Measurements from ENCODE around the gene CAAP1. TPM values are rescaled to one million over a fixed set of nuclear protein-coding genes. Genes with fewer than 3 reads are reported as not detected.
"Not testable (repeated sequence)": the region's sequence is repeated elsewhere in the genome, so short reads cannot be mapped to it uniquely, and the experiment has no call there.

The CAAP1 gene, protein sequence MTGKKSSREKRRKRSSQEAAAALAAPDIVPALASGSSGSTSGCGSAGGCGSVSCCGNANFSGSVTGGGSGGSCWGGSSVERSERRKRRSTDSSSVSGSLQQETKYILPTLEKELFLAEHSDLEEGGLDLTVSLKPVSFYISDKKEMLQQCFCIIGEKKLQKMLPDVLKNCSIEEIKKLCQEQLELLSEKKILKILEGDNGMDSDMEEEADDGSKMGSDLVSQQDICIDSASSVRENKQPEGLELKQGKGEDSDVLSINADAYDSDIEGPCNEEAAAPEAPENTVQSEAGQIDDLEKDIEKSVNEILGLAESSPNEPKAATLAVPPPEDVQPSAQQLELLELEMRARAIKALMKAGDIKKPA
- total RNA-seq = 19.8 TPM

DNA sequence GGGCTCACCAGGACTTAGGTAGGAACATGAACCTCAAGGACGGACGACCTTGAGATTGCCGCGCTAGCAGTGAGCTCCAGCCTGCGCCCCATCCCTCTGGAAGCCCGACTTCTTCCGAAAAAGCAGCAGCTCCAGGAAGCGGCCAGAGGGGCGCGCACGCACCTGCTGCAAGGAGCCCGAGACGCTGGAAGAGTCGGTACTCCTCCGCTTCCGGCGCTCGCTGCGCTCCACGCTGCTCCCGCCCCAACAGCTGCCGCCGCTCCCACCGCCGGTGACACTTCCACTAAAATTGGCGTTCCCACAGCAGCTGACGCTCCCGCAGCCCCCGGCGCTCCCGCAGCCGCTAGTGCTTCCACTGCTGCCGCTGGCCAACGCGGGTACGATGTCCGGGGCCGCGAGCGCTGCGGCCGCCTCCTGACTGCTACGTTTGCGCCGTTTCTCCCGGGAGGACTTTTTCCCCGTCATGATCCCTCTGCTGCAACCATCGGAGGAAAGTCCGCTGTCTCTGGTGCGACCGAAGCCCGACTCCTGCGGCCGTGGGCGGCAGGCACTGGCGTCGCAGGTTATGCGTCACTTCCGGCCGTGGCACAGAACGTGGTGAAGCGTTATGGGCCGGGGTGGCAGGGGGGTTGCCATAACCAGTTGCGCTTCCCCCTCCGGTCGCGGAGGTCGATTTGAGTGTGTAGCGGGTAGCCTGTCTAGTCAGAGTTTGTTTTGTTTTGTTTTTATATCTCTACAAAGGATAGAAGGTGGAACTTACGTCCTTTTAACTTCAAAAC is at the start of gene CAAP1:
Gene CAAP1, minus strand, starts transcription at position 552 of the 779 bp plus-strand sequence. Its CDS starts 87 bp downstream, at position 465.
- DNase-seq (ENCODE audit: low spot score) = peak; percentile 93

DNA sequence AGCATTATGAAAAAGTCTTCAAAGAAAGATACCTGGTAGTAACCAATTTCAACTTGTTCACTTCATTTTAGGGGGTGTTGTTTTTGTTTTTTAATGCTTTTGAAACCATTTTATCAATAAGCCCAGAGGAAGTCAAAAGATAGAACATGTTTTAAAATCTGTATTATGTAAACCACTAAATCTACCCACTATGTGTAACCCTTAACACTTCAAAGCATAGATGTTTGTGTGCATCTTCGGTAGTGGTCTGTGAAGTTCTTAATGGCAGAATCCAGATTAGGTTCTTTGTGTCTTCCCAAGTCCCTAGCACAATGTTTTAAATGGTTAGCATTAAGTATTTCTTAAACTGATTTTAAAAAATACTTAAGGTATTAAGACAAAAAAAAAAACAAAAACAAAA is 48.2 kb upstream of the CAAP1 start:
- no peak for DNase-seq (ENCODE audit: low spot score)

DNA sequence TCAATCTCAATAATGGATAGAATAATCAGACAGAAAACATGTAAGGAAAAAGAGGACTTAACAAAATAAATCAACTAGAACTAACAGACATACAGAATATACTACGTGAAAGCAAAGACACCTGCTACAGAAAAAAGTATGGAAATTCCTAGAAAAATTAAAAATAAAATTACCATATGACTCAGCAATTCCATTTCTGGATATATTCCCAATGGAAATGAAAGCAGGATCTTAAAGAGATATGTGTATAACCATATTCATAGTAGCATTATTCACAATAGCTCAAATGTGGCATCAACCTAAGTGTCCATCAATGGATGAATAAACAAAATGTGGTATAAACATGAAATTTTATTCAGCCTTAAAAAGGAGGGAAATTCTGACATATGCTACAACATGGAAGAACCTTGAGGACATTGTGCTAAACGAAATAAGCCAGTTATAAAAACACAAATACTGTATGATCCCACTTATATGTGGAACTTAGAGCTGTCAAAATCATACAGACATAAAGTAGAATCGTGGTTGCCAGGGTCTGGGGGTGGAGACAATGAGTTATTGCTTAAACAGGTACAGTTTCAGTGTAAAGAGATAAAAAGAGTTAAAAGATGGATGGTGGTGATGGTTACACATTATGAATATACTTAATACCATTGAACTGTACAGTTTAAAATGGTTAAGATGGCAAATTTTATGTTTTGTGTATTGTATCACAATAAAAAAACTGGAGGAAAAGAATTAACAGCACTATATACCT is 47.5 kb upstream of the CAAP1 start:
- no peak for DNase-seq (ENCODE audit: low spot score)

DNA sequence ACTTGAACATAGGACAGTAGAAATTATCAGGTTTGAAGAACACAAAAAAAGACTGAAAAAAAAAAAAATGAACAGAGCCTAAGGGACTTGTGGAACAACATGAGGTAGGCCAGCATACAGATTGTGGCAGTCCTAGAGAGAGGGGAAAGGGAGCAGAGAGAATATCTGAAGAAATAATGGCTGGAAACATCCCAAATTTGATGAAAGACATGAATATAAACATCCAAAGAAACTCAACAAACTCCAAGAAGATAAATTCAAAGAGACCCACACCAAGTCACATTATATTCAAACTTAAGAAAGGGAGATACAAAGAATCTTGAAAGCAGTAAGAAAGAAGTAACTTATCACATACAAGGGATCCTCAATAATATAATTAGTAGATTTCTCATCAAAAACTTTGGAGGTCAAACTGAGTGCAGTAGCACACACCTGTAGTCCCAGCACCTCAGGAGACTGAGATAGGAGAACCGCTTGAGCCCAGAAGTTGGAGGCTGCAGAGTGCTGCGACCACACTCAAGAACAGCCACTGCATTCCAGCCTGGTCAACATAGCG is 45.3 kb upstream of the CAAP1 start:
- DNase-seq (ENCODE audit: low spot score) = no peak

DNA sequence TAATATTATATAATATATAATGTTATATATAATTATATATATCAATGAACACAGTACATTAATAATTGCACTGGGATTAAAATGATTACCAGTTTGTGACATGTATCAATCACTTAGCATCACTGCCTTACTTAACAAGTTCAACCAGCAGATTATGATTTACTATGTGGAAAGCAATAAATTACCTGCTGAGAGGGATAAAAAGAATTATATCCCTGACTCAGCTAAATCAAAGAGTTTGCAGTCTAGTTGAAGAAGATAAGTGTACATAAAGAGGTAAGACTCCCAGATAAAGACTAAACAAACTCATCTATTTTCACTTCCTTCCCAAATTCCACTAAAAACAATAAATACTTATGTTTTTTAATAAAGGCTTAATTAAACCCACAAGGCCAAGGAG is 43.2 kb upstream of the CAAP1 start:
- DNase-seq (ENCODE audit: low spot score) = no peak

DNA sequence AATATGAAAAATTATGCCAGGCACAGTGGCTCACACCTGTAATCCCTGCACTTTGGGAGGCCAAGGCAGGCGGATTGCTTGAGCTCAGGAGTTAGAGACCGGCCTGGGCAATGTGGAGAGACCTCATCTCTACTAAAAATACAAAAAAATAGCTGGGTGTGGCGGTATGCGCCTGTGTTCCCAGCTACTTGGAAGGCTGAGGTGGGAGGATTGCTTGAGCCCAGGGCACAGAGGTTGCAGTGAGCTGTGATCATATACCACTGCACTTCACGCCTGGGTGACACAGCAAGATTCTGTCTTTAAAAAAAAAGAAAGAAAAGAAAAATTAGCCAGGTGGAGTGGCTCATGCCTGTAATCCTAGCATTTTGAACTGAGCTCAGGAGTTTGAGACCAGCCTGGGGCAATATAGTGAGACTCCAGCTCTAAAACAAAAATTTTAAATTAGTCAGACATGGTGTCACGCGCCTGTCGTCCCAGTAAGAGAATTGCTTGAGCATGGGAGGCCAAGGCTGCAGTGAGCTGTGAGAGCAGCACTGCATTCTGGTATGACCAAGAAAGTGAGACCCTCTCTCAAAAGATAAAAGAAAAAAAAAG is 36.4 kb upstream of the CAAP1 start:
- no peak for DNase-seq (ENCODE audit: low spot score)

DNA sequence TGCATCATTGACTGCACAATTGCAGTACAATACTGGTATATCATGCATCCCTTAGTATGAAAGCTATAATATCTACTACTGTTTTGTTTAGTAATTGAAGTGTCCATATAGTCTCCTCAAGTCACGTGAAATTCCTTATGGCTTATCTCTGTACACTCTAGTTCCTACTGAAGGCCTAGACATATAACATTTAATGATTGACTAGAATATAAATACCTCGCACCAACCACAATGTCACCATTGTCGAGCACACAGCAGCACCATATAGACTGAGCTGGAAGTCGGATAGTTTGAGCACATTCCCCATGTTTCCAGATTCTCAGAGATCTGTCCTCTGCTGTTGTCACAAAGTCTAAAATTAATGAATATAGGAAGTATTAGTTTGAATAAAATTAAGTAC is 33.0 kb upstream of the CAAP1 start:
- DNase-seq (ENCODE audit: low spot score) = no peak

DNA sequence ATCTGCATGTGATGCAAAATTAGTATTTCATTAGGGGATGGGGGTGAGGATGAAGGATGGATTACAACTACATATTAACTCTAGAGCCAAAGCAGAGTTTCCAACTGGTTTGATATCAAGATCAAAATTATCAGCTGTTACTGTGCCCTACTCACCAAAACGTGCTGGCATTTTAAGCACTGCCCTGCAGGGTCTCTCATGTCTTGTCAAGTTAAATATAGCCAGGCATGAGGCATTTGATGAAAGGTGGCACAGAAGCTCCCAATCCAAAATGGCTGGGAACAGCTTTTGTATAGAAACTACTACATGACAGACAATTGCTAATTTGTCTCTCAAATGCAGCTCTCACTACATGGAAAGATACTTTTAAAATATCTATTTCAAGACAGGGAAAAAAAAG is 27.1 kb upstream of the CAAP1 start:
- no peak for DNase-seq (ENCODE audit: low spot score)

DNA sequence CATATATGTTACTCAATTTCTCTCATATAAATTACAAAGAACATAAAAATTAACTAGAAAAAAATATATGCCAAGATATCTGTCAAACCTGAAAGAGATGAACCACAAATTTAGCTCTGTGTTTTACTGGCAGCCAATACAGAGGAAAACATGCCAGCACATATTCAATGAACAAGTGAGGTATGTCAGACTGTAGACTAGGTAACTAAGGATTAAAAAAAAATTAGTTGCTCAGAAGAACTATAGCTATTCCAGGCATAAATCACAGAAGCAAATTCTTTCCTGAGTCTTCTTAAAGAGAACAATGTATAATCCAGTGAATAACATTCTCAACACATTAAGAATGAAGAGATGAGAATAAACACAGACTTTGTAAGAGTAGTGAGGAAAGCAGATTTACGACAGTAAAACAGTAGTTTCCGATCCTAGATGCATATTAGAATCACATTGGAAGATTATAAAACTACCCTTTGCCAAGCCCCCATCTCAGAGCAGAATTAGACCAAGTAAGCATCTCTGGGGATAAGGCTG is 20.6 kb upstream of the CAAP1 start:
- no peak for DNase-seq (ENCODE audit: low spot score)

DNA sequence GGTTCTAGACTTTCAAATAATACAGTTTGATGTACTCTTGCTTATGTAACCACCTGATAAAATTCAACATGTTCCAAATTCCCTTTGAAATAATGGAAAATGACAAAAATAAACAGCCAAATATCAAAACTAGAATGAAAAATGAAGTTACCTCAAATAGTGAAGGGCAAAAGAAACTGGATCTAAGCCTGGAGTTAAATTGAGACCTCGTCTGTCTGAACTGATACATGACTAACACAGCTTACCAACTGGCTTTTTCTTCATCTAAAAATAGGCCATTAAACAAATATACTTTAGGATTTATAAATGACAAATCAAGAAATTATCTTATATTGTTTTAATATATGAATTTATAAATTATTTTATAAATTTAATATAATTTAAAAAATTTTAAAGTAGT is 12.1 kb upstream of the CAAP1 start:
- DNase-seq (ENCODE audit: low spot score) = no peak

DNA sequence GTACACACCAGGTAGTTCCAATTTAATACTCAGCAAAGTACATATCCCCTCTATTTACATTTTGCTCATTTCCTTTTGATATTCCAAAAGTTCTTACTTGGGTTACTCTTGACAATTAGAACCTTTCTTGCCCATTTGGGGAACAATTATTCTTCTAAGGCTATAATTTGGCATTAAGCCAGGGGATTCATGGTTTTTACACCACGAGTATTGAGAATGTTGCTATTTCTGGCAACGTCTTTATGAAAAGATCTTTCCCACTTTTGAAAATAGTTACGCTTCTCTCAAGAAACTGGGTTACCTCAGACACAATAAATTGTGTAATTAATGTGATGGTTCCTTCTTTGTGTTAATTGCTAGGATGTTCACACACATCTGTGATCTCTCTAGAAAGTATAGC is 11.5 kb upstream of the CAAP1 start:
- DNase-seq (ENCODE audit: low spot score) = no peak

DNA sequence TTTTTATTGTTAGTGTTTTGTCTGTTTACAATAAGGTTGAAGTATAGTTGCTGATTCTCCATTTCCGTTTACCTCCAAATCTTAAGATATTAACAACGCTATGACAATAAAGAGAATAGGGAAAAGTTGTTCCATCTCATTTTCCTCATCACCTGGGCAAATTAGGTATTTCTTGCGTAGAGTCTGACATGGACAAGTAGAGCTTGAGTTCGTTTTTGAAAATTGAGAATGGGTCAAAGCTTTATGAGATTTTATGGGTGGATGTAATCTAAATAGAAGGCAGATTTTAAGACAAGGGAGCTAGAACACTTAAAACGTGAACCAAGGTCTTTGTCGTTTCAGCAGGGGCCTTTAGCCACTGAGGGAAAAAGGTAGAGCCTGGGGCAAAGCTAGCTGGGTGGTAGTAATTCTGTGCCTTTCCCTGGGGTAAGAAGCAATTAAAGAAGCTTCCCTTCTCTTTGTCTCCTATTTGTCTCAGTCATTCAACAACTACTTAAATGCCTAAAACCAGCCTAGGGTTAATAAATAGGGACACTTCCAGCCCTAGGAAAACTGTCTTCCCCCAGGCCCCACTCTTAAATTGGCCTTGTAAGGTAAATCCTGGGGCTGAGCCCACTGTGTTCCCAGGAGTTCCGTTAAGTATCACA is 551 bp upstream of the CAAP1 start:
- no peak for DNase-seq (ENCODE audit: low spot score)

DNA sequence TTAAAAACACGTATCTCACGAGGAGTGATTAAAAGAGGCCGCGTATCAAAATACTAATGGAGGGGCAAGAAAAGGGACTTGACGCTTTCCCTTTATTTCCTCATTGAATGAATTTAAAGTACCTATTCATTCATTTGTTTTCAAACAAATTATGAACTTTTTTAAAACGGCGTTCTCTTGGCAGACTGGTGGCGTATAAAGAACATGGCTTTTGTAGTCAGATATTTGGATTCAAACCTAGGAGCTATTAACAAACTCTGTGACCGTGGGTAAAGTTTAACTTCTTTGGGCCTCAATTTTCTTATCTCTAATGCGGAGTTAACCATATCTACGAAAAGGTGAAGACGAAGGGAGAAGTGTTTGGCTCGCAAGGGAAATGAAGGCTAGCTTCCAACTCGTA is 876 bp downstream of the CAAP1 start:
- DNase-seq (ENCODE audit: low spot score) = no peak

DNA sequence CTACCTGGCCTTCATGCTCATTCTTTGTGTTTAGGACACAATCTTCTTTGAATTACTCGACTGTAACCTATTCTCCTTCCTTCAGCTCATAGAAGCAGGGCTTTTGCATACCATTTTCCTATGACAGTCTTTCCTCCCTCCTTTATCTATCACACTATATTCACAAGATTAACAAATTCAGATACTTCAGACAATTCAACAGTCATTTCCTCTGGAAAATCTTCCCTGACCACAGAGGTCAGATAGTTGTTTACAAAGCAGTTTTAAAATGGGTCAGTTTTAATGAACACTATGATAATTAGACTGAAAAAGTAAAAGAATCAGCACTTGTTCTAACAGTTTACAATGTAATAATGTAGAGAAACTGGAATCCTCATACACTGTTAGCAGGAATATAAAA is 4.3 kb downstream of the CAAP1 start:
- DNase-seq (ENCODE audit: low spot score) = no peak

DNA sequence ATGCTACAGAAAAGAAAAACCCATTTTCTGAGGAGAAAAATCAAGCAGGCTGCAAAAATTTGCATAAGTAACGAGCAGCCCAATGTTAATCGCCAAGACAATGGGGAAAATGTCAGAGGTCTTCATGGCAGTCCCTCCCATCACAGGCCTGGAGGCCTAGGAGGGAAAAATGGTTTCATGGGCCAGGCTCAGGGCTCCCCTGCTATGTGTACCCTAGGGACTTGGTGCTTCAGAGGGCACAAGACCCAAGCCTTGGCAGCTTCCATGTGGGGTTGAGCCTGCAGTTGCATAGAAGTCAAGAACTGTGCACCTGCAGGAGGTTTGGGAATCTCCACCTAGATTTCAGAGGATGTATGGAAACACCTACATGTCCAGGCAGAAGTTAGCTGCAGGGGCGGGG is 10.4 kb downstream of the CAAP1 start:
- no peak for DNase-seq (ENCODE audit: low spot score)

DNA sequence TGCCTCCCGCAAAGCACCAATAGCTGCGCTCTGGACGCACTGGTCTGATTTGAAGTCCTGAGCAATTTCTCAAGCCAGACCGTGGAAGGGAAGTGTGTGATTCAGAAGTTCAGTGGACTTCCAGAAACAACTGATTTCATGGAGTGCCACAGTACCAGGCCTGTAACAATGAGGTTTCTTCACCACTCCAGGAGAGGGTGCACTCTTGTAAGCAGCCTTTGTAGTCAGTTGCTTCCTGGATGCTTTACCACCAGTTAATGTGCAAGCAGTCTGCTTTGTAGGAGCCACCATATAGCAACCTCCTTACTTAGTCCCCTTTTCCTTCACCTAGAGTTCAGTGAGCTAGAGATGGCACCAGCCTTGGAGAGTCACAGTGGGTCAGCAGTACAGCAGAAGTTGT is 12.3 kb downstream of the CAAP1 start:
- no peak for DNase-seq (ENCODE audit: low spot score)

DNA sequence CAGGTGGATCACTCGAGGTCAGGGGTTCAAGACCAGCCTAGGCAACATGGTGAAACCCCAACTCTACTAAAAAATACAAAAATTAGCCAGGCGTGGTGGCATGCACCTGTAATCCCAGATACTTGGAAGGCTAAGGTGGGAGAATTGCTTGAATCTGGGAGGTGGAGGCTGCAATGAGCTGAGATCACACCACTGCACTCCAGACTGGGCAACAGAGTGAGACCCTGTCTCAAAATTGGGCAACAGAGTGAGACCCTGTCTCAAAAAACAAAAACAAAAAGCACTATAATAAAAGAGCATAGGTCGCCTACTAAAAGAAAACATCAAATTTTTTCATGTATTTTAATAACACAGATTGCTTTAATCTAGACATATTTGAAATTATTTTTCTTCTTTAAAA is 17.4 kb downstream of the CAAP1 start:
- not testable (repeated sequence) for DNase-seq (ENCODE audit: low spot score)

DNA sequence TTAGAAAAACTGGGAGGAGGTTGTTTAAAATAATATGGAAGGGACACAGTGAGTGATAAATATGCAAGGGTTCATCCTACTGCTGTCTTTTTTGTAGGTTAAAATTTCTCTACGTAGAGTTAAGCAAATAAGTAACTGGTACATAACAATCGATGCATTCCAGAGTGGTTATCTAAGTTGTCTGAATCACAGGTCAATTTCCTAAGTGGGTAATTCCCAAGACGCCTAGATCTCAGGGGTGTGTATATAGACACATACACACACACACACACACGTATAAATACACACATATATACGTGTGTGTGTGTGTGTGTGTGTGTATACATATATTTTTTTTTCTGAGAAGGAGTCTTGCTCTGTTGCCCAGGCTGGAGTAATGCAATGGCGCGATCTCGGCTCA is 22.3 kb downstream of the CAAP1 start:
- no peak for DNase-seq (ENCODE audit: low spot score)

DNA sequence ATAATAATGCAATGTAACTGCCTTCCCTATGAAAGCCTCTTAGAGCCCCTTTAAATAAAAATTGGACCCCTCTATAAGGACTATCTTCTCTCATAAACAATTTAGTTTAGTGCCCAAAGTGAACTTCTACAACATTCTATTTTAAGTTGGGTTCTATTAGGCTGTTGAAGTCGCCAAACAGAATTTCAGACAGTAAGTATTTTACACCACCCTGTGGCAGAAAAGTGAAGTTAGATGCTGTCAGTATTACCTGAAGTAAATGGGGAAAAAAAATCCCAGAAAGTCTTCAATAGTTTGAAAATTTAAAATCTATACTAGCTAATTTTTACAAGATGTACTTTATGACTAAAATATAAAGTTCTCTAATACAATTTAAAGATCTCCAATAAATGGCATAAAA is 29.5 kb downstream of the CAAP1 start:
- DNase-seq (ENCODE audit: low spot score) = no peak

DNA sequence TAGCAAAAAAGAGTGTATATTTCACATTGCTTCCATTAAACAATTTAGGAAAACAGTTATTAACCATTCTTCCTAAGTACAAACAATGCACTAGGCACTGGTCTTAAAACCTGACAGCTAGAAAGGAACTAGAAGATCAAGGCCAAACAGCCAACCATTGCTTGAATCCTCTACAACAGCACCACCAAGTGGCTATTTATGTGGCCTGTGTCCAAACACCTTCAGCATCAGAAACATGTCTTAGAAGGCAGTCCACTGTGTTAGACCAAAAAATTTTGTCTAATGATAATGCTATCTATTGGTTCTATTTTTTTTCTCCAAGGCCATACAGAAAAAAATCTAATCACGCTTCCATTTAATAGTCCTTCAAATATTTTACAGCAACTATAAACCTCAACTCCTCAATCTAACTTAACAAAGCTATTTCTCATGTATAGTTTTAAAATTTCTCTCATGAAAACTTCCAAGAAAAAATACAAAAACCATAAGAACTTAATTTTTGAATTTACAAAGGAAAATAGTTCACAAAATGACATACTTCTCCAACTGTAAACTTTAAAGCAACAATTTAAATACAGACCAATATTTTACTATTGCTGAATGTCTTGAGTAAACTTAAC is 36.1 kb downstream of the CAAP1 start:
- no peak for DNase-seq (ENCODE audit: low spot score)

DNA sequence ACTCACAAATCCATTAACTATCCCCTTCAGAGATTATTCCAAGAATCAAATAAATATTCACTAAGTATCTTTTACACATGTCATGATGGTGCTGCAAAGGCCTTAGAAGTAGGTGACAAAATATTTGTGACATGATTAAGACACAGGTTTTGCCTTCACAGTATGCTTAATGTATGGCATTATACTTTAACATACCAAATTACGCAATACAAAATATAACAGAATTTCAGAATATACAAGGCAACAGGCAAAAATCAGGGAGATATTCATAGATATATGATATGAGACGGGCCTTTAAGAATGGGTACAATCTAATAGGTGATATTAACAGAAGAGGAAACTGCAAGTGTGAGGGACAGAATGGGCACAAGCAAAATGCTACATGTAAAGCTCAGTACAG is 41.6 kb downstream of the CAAP1 start:
- no peak for DNase-seq (ENCODE audit: low spot score)

All from mucosa of gallbladder (tissue), 1 donor.